ENCODE results near the gene PHLDA3. TPM values are rescaled to one million over a fixed set of nuclear protein-coding genes. Genes with fewer than 3 reads are reported as not detected.

Gene PHLDA3
- total and polyA plus RNA-seq, 2 of the 13 experiments (the other 11 are each of a cell fraction or from before 2014, with no cell fraction given), result 16.7 to 33.6 TPM

- no peak for TF ChIP-seq GMEB2 (CRISPR knock-in tag; IDR thresholded peaks at IDR 0.05; ENCODE audit: low read depth)
- TF ChIP-seq NBN (conservative IDR thresholded peaks at IDR 0.05), result no peak
- TF ChIP-seq, protein P1, sequence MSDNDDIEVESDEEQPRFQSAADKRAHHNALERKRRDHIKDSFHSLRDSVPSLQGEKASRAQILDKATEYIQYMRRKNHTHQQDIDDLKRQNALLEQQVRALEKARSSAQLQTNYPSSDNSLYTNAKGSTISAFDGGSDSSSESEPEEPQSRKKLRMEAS (IDR thresholded peaks at IDR 0.05), result peak; percentile 40; the same call in 1 of the 2 replicates
- TF ChIP-seq SNRNP70 (IDR thresholded peaks at IDR 0.05; ENCODE audit: low read depth, low read length), result no peak
- no peak for TF ChIP-seq ZNF546 (CRISPR knock-in tag; conservative IDR thresholded peaks at IDR 0.05)
- no peak for TF ChIP-seq ZBTB10 (CRISPR knock-in tag; IDR thresholded peaks at IDR 0.05; ENCODE audit: borderline replicate concordance)
- TF ChIP-seq JUND (CRISPR knock-in tag; IDR thresholded peaks at IDR 0.05), result peak; percentile 82
- no peak for TF ChIP-seq ZNF577 (CRISPR knock-in tag; IDR thresholded peaks at IDR 0.05; ENCODE audit: borderline replicate concordance, low read depth)
- TF ChIP-seq KDM5A (IDR thresholded peaks at IDR 0.05; ENCODE audit: borderline replicate concordance, low read length), result no peak
- TF ChIP-seq SRSF4 (IDR thresholded peaks at IDR 0.05; ENCODE audit: low read depth, low read length, poor library complexity, severe bottlenecking), result no peak
- TF ChIP-seq ZNF383 (CRISPR knock-in tag; IDR thresholded peaks at IDR 0.05; ENCODE audit: borderline replicate concordance), result no peak
- no peak for TF ChIP-seq NFRKB (IDR thresholded peaks at IDR 0.05)
Measured at GRCh38 chr1:201461645-201462441, 7.1 kb downstream of the PHLDA3 start (continued).
